Kidney (tissue), 14 donors: ENCODE data around the gene NKIRAS2. TPM values are rescaled to one million over a fixed set of nuclear protein-coding genes. Genes with fewer than 3 reads are reported as not detected.

Experiments
- DNase-seq, 5 donors: peaks; one replicate each; pipeline ENCODE4 v3.0.0-alpha.2; 2013 to 2020
- FAIRE-seq: peaks from 2 replicates; lab custom pipeline; 2012; peaks lifted over from hg19 to GRCh38; lab: Jason Lieb, UNC
- H3K27ac ChIP-seq, 2 donors: one replicate each; pipeline ENCODE4 v1.7.0; 2013; ENCODE audit warnings: low read depth in 2 of 2, low read length in 2 of 2, inconsistent platforms in 1 of 2
- H3K27me3 ChIP-seq: one replicate; pipeline ENCODE4 v1.7.1; 2013; ENCODE audit warnings: low read length, inconsistent platforms; ENCODE audit not compliant: control insufficient read depth, insufficient read depth
- H3K36me3 ChIP-seq, 3 donors: one replicate each; pipeline versions ENCODE4 v1.7.0 to v1.7.1; 2013; ENCODE audit warnings: low read length in 3 of 3, control low read depth in 1 of 3, inconsistent platforms in 1 of 3; ENCODE audit not compliant: insufficient read depth in 3 of 3, control insufficient read depth in 2 of 3
- H3K4me1 ChIP-seq, 3 donors: one replicate each; pipeline versions ENCODE4 v1.7.0 to v1.7.1; 2013; ENCODE audit warnings: low read length in 3 of 3, inconsistent platforms in 1 of 3, low read depth in 1 of 3; ENCODE audit not compliant: control insufficient read depth in 2 of 3, insufficient read depth in 2 of 3
- H3K4me3 ChIP-seq, 3 donors: one replicate each; pipeline versions ENCODE4 v1.7.0 to v1.8.1; 2013; ENCODE audit warnings: low read length in 3 of 3, control low read depth in 1 of 3, inconsistent platforms in 1 of 3
- H3K9ac ChIP-seq, 3 donors: one replicate each; pipeline versions ENCODE4 v1.7.0 to v1.7.1; 2013; ENCODE audit warnings: low read length in 3 of 3, control low read depth in 1 of 3, inconsistent platforms in 1 of 3
- H3K9me3 ChIP-seq, 3 donors: one replicate each; pipeline versions ENCODE4 v1.7.0 to v1.7.1; 2013; ENCODE audit warnings: low read length in 3 of 3, control low read depth in 1 of 3, inconsistent platforms in 1 of 3; ENCODE audit not compliant: control insufficient read depth in 2 of 3, insufficient read depth in 1 of 3
- CTCF ChIP-seq: IDR thresholded peaks from 3 replicates; pipeline ENCODE4 v1.5.1; 2012; ENCODE audit warnings: mild to moderate bottlenecking, moderate library complexity, borderline replicate concordance; ENCODE audit not compliant: insufficient read depth; ENCODE audit errors: extremely low read depth
- intact Hi-C: fragments of 100-400 bp; cut with DNase I; formaldehyde crosslinking; loops from one replicate; pipeline ENCODE4 v1.11.1; 2022
- polyA plus RNA-seq: library from polyadenylated mRNA; stranded (reverse); fragments of 350-450 nt; fragmentation: Illumina TruSeq; extraction: RNeasy Lipid Tissue Mini Kit (QIAGEN cat#74804); gene quantifications from one replicate; pipeline ENCODE4 v1.2.3, GENCODE V29; 2014; ENCODE audit warnings: low read depth, low replicate concordance; ENCODE audit not compliant: insufficient read depth
- total RNA-seq: library from RNA; stranded (reverse); fragmentation: NEBNext Ultra II Directional; extraction: Animal tissue kit (Norgen Biotek cat#: 25700); gene quantifications from one replicate; pipeline ENCODE4 v1.2.1, GENCODE V29; 2021
- donor health status: control.
- donor health status: control.
- donor health status: control.
- donor health status: control.
- donor health status: control.
- donor health status: DM: yes; HTN: yes; CAD: no.
- donor health status: Normal renal cell carcinoma (clear cell type).

The NKIRAS2 gene
- total and polyA plus RNA-seq, 2 donors from 2014 or later = 21.2 to 26.8 TPM

- FAIRE-seq = no peak
- intact Hi-C loops = no loop called here
- H3K9me3 ChIP-seq = no peaks in the 10 kb centered on the region
- H3K4me1 ChIP-seq = peaks cover 0 to 25% (median 5%) of the 10 kb centered on the region in 3 donors
- peaks cover 13 to 31% (median 17%) of the 10 kb centered on the region in 3 donors for H3K36me3 ChIP-seq
- DNase-seq = no peak
- no peak overlapping the region for H3K9ac ChIP-seq
- no peak for TF ChIP-seq CTCF
- H3K4me3 ChIP-seq = peak overlapping the region in 1 of 3 donors; percentile 11
- H3K27me3 ChIP-seq = no peaks in the 10 kb centered on the region
- peak overlapping the region in 1 of 2 donors; percentile 1 for H3K27ac ChIP-seq
Observed at GRCh38 chr17:42002175-42002791, 17.6 kb upstream of the NKIRAS2 start.

DNA sequence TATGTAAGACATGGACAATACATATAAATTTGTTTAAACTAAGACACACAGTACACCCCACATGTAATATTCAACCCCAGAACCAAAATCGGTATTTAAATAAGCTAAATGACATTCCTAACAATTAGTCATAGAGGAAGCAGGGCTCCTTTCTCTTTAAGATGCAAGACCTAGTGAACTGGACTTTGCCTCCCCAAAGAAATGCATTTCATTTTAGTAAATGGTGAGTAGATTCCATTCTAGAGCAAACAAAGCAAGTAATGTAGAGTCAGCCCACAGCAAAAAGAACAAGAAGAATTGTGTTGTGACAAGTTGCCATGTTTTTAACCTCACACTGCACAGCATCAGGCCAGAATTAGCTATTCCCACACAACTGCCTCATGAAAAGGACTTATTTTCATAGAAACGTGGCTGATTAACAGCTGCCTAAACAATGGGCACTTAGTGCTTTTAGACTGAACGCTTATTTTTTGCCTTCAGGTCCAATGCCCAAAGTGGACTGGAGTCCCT lies 17.0 kb upstream of the NKIRAS2 start:
- H3K9ac ChIP-seq = no peak overlapping the region
- no peak for TF ChIP-seq CTCF
- intact Hi-C loops = no loop called here
- peak overlapping the region in 2 of 3 donors; percentile 11 to 37 for H3K4me3 ChIP-seq
- H3K4me1 ChIP-seq = peaks cover 0 to 25% (median 5%) of the 10 kb centered on the region in 3 donors
- H3K36me3 ChIP-seq = peaks cover 13 to 26% (median 14%) of the 10 kb centered on the region in 3 donors
- no peaks in the 10 kb centered on the region for H3K27me3 ChIP-seq
- H3K9me3 ChIP-seq = no peaks in the 10 kb centered on the region
- H3K27ac ChIP-seq = peak overlapping the region in 1 of 2 donors; percentile 60
- DNase-seq (no peak), FAIRE-seq (no peak)

DNA sequence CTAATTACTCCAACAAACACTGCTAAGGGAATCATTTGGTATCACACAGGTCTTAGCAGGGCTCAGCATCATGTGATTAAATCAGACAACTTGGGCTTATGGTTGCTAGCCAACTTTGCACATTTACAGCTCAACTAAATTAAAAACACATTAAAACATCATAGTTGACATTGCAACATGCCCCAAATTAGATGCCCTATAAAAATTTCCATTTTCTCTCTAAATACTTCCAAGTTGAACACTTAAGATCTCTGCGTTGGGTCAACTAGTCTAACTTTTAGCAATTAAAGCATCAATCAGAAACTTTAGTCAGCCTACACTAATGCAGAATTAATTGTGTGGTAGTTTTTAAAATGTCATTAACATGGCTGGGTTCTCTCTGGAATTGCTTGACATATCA lies 14.7 kb upstream of the NKIRAS2 start:
- no peak for FAIRE-seq
- TF ChIP-seq CTCF = no peak
- H3K4me1 ChIP-seq = peaks cover 0 to 25% (median 5%) of the 10 kb centered on the region in 3 donors

More for the DNA sequence above, 14.7 kb upstream of the NKIRAS2 start:
- Histone ChIP-seq H3K27me3 (no peaks in the 10 kb centered on the region), H3K27ac (no peak overlapping the region), H3K9ac (no peak overlapping the region), H3K36me3 (peaks cover 4 to 16% (median 10%) of the 10 kb centered on the region in 3 donors), H3K9me3 (no peaks in the 10 kb centered on the region), H3K4me3 (no peak overlapping the region)
- peak in 2 of 5 donors; percentile 22 to 25 for DNase-seq
- intact Hi-C loops = no loop called here
